H1 (cell line): ENCODE measurements around the gene GINS2. TPM values are rescaled to one million over a fixed set of nuclear protein-coding genes. Genes with fewer than 3 reads are reported as not detected.

Experiments used
- CTCF ChIA-PET: fragments of 300-600 bp; sonication (Branson Sonifier 250); formaldehyde crosslinking; loops from one replicate; lab custom pipeline; 2021; ENCODE audit not compliant: partially characterized antibody; lab: Charles Lee
- POLR2A ChIA-PET: fragments of 300-600 bp; sonication (Branson Sonifier 250); formaldehyde crosslinking; loops from one replicate; lab custom pipeline; 2021; ENCODE audit warnings: inconsistent platforms; ENCODE audit not compliant: partially characterized antibody; lab: Charles Lee
- DNase-seq, 2 experiments: peaks; one replicate each; pipeline versions ENCODE4 v3.0.0 to v3.0.0-alpha.2; 2010 to 2022; ENCODE audit warnings: low spot score in 2 of 2, low read depth in 1 of 2, mixed read lengths in 1 of 2
- FAIRE-seq: peaks from 2 replicates; lab custom pipeline; 2011; peaks lifted over from hg19 to GRCh38; lab: Jason Lieb, UNC
- H2AFZ ChIP-seq: 2 replicates; pipeline ENCODE4 v1.8.1; 2012; ENCODE audit warnings: low read length, inconsistent platforms
- H2AK5ac ChIP-seq: 2 replicates; pipeline ENCODE4 v1.6.1; 2013; ENCODE audit warnings: low read depth, low read length
- H2BK120ac ChIP-seq: replicated peaks from 2 replicates; pipeline ENCODE3; 2013; ENCODE audit warnings: low read depth, low read length, inconsistent platforms
- H2BK12ac ChIP-seq: 2 replicates; pipeline ENCODE4 v1.6.1; 2013; ENCODE audit warnings: low read depth, low read length
- H2BK15ac ChIP-seq: 2 replicates; pipeline ENCODE4 v1.6.1; 2013; ENCODE audit warnings: low read length
- H2BK20ac ChIP-seq: 2 replicates; pipeline ENCODE4 v1.6.1; 2013; ENCODE audit warnings: low read length
- H2BK5ac ChIP-seq: 2 replicates; pipeline ENCODE4 v1.6.1; 2013; ENCODE audit warnings: low read depth, low read length
- H3K14ac ChIP-seq: 2 replicates; pipeline ENCODE4 v1.6.1; 2013; ENCODE audit warnings: inconsistent platforms; ENCODE audit not compliant: insufficient read length
- H3K18ac ChIP-seq: 2 replicates; pipeline ENCODE4 v1.6.1; 2013; ENCODE audit warnings: low read length; ENCODE audit errors: extremely low read depth
- H3K23ac ChIP-seq: 2 replicates; pipeline ENCODE4 v1.6.1; 2013; ENCODE audit warnings: inconsistent platforms; ENCODE audit not compliant: insufficient read length
- H3K23me2 ChIP-seq: 2 replicates; pipeline ENCODE4 v1.6.1; 2013; ENCODE audit warnings: low read depth, low read length
- H3K27ac ChIP-seq: 2 replicates; pipeline ENCODE4 v1.6.1; 2011; ENCODE audit warnings: low read depth, low read length, inconsistent platforms
- H3K27me3 ChIP-seq, 4 experiments: replicated peaks in 1 of 4; 1 replicate in 1 of 4; 2 replicates in 3 of 4; pipeline versions ENCODE4 v1.6.1 to v1.8.1; 2011 to 2013; ENCODE audit warnings: low read length in 3 of 4, mild to moderate bottlenecking in 3 of 4, inconsistent platforms in 2 of 4, mixed read lengths in 2 of 4, moderate library complexity in 1 of 4; ENCODE audit not compliant: control insufficient read depth in 3 of 4, insufficient read depth in 3 of 4; ENCODE audit errors: extremely low read depth in 1 of 4
- H3K36me3 ChIP-seq, 4 experiments: 2 replicates each; pipeline versions ENCODE4 v1.6.1 to v1.8.1; 2011 to 2013; ENCODE audit warnings: mild to moderate bottlenecking in 4 of 4, low read length in 3 of 4, moderate library complexity in 2 of 4, control low read depth in 1 of 4, inconsistent platforms in 1 of 4; ENCODE audit not compliant: insufficient read depth in 4 of 4, control insufficient read depth in 2 of 4
- H3K4ac ChIP-seq: replicated peaks from 2 replicates; pipeline ENCODE3; 2013; ENCODE audit warnings: low read length, low read depth, mixed read lengths, inconsistent platforms; ENCODE audit not compliant: insufficient read length
- H3K4me1 ChIP-seq, 4 experiments: replicated peaks in 1 of 4; 1 replicate in 1 of 4; 2 replicates in 3 of 4; pipeline versions ENCODE4 v1.6.1 to v1.8.1; 2011 to 2013; ENCODE audit warnings: low read length in 3 of 4, inconsistent platforms in 2 of 4, mixed read lengths in 1 of 4; ENCODE audit not compliant: insufficient read depth in 4 of 4, control insufficient read depth in 3 of 4
- H3K4me2 ChIP-seq, 2 experiments: 2 replicates each; pipeline versions ENCODE4 v1.6.1 to v1.8.1; 2011 to 2013; ENCODE audit warnings: low read depth in 2 of 2, low read length in 2 of 2, control low read depth in 1 of 2, inconsistent platforms in 1 of 2, mild to moderate bottlenecking in 1 of 2; ENCODE audit not compliant: insufficient read depth in 1 of 2
- H3K4me3 ChIP-seq, 4 experiments: fragments of 200-600, 300-600 bp in 1 of 4; sonication (generic), shearing (Covaris generic), sonication (Bioruptor Twin) in 1 of 4; 2 replicates each; pipeline versions ENCODE4 v1.5.1 to v1.8.1; 2011 to 2016; ENCODE audit warnings: low read length in 4 of 4, low read depth in 3 of 4, control low read depth in 2 of 4, inconsistent platforms in 2 of 4, mild to moderate bottlenecking in 2 of 4, mixed read lengths in 1 of 4, moderate library complexity in 1 of 4; ENCODE audit not compliant: insufficient read depth in 2 of 4; ENCODE audit errors: extremely low read depth in 1 of 4
- H3K56ac ChIP-seq: replicated peaks from 2 replicates; pipeline ENCODE3; 2013; ENCODE audit warnings: low read depth, mild to moderate bottlenecking, mixed read lengths, low read length, inconsistent platforms; ENCODE audit not compliant: insufficient read length
- H3K79me1 ChIP-seq: 2 replicates; pipeline ENCODE4 v1.6.1; 2013; ENCODE audit warnings: low read depth, low read length, control low read depth
- H3K79me2 ChIP-seq, 2 experiments: 2 replicates each; pipeline versions ENCODE4 v1.6.1 to v1.8.1; 2012 to 2013; ENCODE audit warnings: low read length in 2 of 2, mild to moderate bottlenecking in 2 of 2, inconsistent platforms in 1 of 2; ENCODE audit not compliant: insufficient read depth in 2 of 2, control insufficient read depth in 1 of 2
- H3K9ac ChIP-seq, 4 experiments: replicated peaks in 1 of 4; 1 replicate in 1 of 4; 2 replicates in 3 of 4; pipeline versions ENCODE4 v1.6.1 to v1.8.1; 2011 to 2013; ENCODE audit warnings: low read depth in 3 of 4, low read length in 3 of 4, control low read depth in 2 of 4, mild to moderate bottlenecking in 2 of 4, moderate library complexity in 2 of 4, inconsistent platforms in 1 of 4; ENCODE audit errors: extremely low read depth in 1 of 4
- H3K9me3 ChIP-seq, 2 experiments: 2 replicates each; pipeline versions ENCODE4 v1.6.1 to v1.8.1; 2012 to 2013; ENCODE audit warnings: mild to moderate bottlenecking in 2 of 2, moderate library complexity in 2 of 2, control low read depth in 1 of 2, inconsistent platforms in 1 of 2, low read depth in 1 of 2, low read length in 1 of 2, mixed read lengths in 1 of 2; ENCODE audit not compliant: insufficient read depth in 2 of 2
- H4K20me1 ChIP-seq, 2 experiments: replicated peaks in 1 of 2; 2 replicates each; pipeline versions ENCODE3 to v1.8.1; 2011 to 2013; ENCODE audit warnings: inconsistent platforms in 2 of 2, low read length in 2 of 2, mild to moderate bottlenecking in 1 of 2; ENCODE audit not compliant: insufficient read depth in 2 of 2, control insufficient read depth in 1 of 2
- H4K5ac ChIP-seq: 2 replicates; pipeline ENCODE4 v1.6.1; 2013; ENCODE audit warnings: low read length, low read depth, mixed read lengths, inconsistent platforms; ENCODE audit not compliant: insufficient read length
- H4K8ac ChIP-seq: 2 replicates; pipeline ENCODE4 v1.8.0; 2013; ENCODE audit warnings: mild to moderate bottlenecking, moderate library complexity, low read length, inconsistent platforms; ENCODE audit not compliant: insufficient read depth; ENCODE audit errors: extremely low read depth
- H4K91ac ChIP-seq: replicated peaks from 2 replicates; pipeline ENCODE3; 2013; ENCODE audit warnings: low read length, mixed read lengths, inconsistent platforms; ENCODE audit not compliant: insufficient read length
- POLR2AphosphoS5 ChIP-seq: IDR thresholded peaks from 2 replicates; pipeline ENCODE4 v1.6.1; 2011; ENCODE audit warnings: low read depth, low read length
- TCF12 ChIP-seq: IDR thresholded peaks from 2 replicates; pipeline ENCODE4 v1.6.1; 2011; ENCODE audit warnings: low read depth, mild to moderate bottlenecking, low read length
- WGBS, 2 experiments: shearing (Covaris generic) in 1 of 2; methylation state at CpG; one replicate each; pipeline versions ENCODE4 v1.1.6 to v1.1.7; 2013 to 2015; ENCODE audit warnings: low lambda C conversion rate in 2 of 2, mixed read lengths in 2 of 2, inconsistent platforms in 1 of 2, low coverage in 1 of 2, missing lambda C conversion rate in 1 of 2; ENCODE audit not compliant: insufficient replicate concordance in 2 of 2, insufficient coverage in 1 of 2, insufficient read length in 1 of 2; ENCODE audit errors: extremely low coverage in 1 of 2, missing lambda C conversion rate in 1 of 2; 5-methylcytosine and 5-hydroxymethylcytosine counted together
- polyA plus RNA-seq, 7 experiments: library from polyadenylated mRNA; depleted of rRNA in 3 of 7; stranded (reverse) in 5 of 7; unstranded in 2 of 7; fragments of >200 nt in 5 of 7; fragments of 200-250 nt in 2 of 7; gene quantifications; 1 replicate in 5 of 7; 2 replicates in 1 of 7; 4 replicates in 1 of 7; pipeline versions ENCODE4 v1.2.1 to v1.2.3, GENCODE V29; 2011 to 2013; ENCODE audit warnings: missing spikeins in 2 of 7, mixed read lengths in 2 of 7
- total RNA-seq: library from RNA; stranded (reverse); fragmentation: NEBNext Ultra II Directional; extraction: Animal tissue kit (Norgen Biotek cat#: 25700); gene quantifications from 2 replicates; pipeline ENCODE4 v1.2.1, GENCODE V29; 2021

GINS2 gene
- total and polyA plus RNA-seq, 2 of the 8 experiments (the other 6 are each of a cell fraction or from before 2014, with no cell fraction given): 29.4 to 59.1 TPM

GRCh38 chr16:85719605-85720301, 31.0 kb upstream of the GINS2 start:
- no peak overlapping the region for H2AFZ ChIP-seq
- peak overlapping the region; percentile 48; the same call in 1 of the 2 replicates for H2BK20ac ChIP-seq
- no peak overlapping the region for H3K23ac ChIP-seq
- H2BK120ac ChIP-seq: no peak overlapping the region
- ChIA-PET CTCF (interaction anchor here (0.7 to 20.7 kb wide), 15 partner anchors 8 to 466 kb away, joined by 3 to 620 read pairs (median 6); partner anchors contain the start of gene GINS2), POLR2A (no interaction called here)
- 79% methylated on average over 11 of the region's 11 CpGs; no CpG with 5 or more reads in 1 of the 2 experiments for WGBS, 2 experiments
- H4K91ac ChIP-seq: no peak overlapping the region
- no peak overlapping the region for H2BK15ac ChIP-seq
- FAIRE-seq: no peak
- H3K14ac ChIP-seq: no peak overlapping the region
- H3K4ac ChIP-seq: no peak overlapping the region
- peaks cover 0 to 7% (median 2%) of the 10 kb centered on the region in 4 experiments; a peak in 3 of 7 replicates for H3K27me3 ChIP-seq
- no peaks in the 10 kb centered on the region for H3K79me2 ChIP-seq
- H3K4me1 ChIP-seq: peaks cover 0 to 10% (median 7%) of the 10 kb centered on the region in 4 experiments; a peak in 6 of 7 replicates
- no peaks in the 10 kb centered on the region for H3K79me1 ChIP-seq
- H4K8ac ChIP-seq: no peak overlapping the region
- no peak overlapping the region for H3K56ac ChIP-seq
- no peak overlapping the region for H2BK5ac ChIP-seq
- H3K36me3 ChIP-seq: no peaks in the 10 kb centered on the region
- no peak for TF ChIP-seq TCF12
- TF ChIP-seq POLR2AphosphoS5: no peak
- DNase-seq: no peak
- H3K4me2 ChIP-seq: no peak overlapping the region
- H2AK5ac ChIP-seq: no peak overlapping the region
- H3K23me2 ChIP-seq: peaks cover 8% of the 10 kb centered on the region; the same call in 1 of the 2 replicates
- no peak overlapping the region for H2BK12ac ChIP-seq
- no peak overlapping the region for H3K9ac ChIP-seq
- no peak overlapping the region for H3K4me3 ChIP-seq
- H3K9me3 ChIP-seq: no peaks in the 10 kb centered on the region
- no peak overlapping the region for H3K27ac ChIP-seq
- no peak overlapping the region for H3K18ac ChIP-seq
- peaks cover 0 to 3% of the 10 kb centered on the region in 2 experiments for H4K20me1 ChIP-seq
- H4K5ac ChIP-seq: no peak overlapping the region
